IPS-20b (cell line): ENCODE measurements around the gene BRK1.
"Not testable (repeated sequence)": the region's sequence is repeated elsewhere in the genome, so short reads cannot be mapped to it uniquely, and the experiment has no call there.

Source experiments
- H3K27ac ChIP-seq: one replicate; pipeline ENCODE4 v1.5.1; 2013; ENCODE audit warnings: low read length
- H3K27me3 ChIP-seq: 2 replicates; pipeline ENCODE4 v1.6.1; 2013; ENCODE audit warnings: mild to moderate bottlenecking, low read length, inconsistent platforms; ENCODE audit not compliant: insufficient read depth
- H3K36me3 ChIP-seq: 2 replicates; pipeline ENCODE4 v1.6.1; 2013; ENCODE audit warnings: low read depth, mild to moderate bottlenecking, inconsistent platforms, low read length, moderate library complexity; ENCODE audit not compliant: insufficient read depth
- H3K4me1 ChIP-seq: 2 replicates; pipeline ENCODE4 v1.6.1; 2013; ENCODE audit warnings: mild to moderate bottlenecking, control low read depth, inconsistent platforms, low read length, moderate library complexity; ENCODE audit not compliant: insufficient read depth
- H3K4me3 ChIP-seq: 2 replicates; pipeline ENCODE4 v1.5.1; 2013; ENCODE audit warnings: mild to moderate bottlenecking, low read length, inconsistent platforms
- H3K9ac ChIP-seq: 2 replicates; pipeline ENCODE4 v1.6.1; 2013; ENCODE audit warnings: low read depth, mild to moderate bottlenecking, inconsistent platforms, low read length, moderate library complexity
- H3K9me3 ChIP-seq: 2 replicates; pipeline ENCODE4 v1.6.1; 2013; ENCODE audit warnings: mild to moderate bottlenecking, low read depth, low read length, inconsistent platforms; ENCODE audit not compliant: insufficient read depth

BRK1 gene

DNA sequence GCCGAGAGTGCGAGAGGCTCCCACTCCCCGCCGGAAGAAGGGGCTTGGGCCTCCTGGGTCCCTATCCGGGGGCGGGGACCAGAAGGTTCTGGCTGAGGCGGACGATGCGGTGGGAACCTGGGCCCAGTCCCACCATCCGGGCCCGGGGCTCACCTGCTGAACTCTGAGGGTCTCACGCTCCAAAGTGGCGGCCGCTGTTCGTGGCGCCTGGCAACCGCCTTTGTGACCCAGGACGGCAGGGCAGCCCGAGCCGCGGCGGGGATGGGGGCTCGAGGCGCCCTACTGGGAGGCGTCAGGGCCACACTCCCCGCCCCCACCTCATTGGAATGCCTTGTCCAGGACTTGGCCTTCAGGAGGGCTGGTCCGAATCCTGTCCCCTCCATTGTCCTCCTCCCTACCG is 7.4 kb upstream of the BRK1 start, which contains the start of gene FANCD2OS:
TSS of gene FANCD2OS (minus strand) at position 165 of the 400 bp plus-strand sequence. CDS start 3,481 bp downstream, outside the sequence.
- H3K27ac ChIP-seq = no peak within 1 kb of the TSS
- no peak within 1 kb of the TSS for H3K9ac ChIP-seq
- no peak within 1 kb of the TSS for H3K4me3 ChIP-seq
- H3K27me3 ChIP-seq = no peaks in the 10 kb centered on the region
- no peaks in the 10 kb centered on the region for H3K36me3 ChIP-seq
- H3K4me1 ChIP-seq = no peaks in the 10 kb centered on the region
- H3K9me3 ChIP-seq = no peaks in the 10 kb centered on the region

- Histone ChIP-seq H3K36me3 (peaks cover 14% of the 10 kb centered on the region; the same call in 1 of the 2 replicates), H3K9ac (peak overlapping the region; percentile 94), H3K27ac (no peak overlapping the region), H3K4me1 (peaks cover 5% of the 10 kb centered on the region; the same call in 1 of the 2 replicates), H3K27me3 (no peaks in the 10 kb centered on the region), H3K9me3 (no peaks in the 10 kb centered on the region), H3K4me3 (peak overlapping the region; percentile 100)
Measured at GRCh38 chr3:10116138-10116460, 624 bp downstream of the BRK1 start.

- no peaks in the 10 kb centered on the region for H3K9me3 ChIP-seq
- H3K9ac ChIP-seq = peak overlapping the region; percentile 94; the same call in 1 of the 2 replicates
- H3K27ac ChIP-seq = no peak overlapping the region
- H3K4me1 ChIP-seq = peaks cover 5% of the 10 kb centered on the region; the same call in 1 of the 2 replicates
- peaks cover 18% of the 10 kb centered on the region; the same call in 1 of the 2 replicates for H3K36me3 ChIP-seq
- H3K27me3 ChIP-seq = no peaks in the 10 kb centered on the region
- peak overlapping the region; percentile 100; the same call in 1 of the 2 replicates for H3K4me3 ChIP-seq
Measured at GRCh38 chr3:10116928-10117327, 1.5 kb downstream of the BRK1 start.

DNA sequence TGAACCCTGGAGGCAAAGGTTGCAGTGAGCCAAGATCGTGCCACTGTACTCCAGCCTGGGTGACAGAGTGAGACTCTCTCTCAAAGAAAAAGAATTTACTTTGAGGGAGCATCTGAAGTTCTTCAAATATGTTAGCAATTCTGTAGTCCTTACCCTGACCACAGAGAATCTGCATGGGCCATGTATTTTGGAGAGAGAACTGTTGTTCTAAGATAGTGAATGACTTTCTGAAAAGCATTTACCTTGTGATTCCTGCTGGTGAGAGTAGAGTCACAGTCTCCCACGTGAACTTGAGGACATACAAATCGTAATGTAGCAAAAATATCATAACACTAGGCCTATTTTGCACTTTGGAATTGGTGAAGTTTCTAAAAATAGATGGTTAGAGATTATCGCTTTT is 3.9 kb downstream of the BRK1 start:
- Histone ChIP-seq H3K36me3 (peaks cover 18% of the 10 kb centered on the region; the same call in 1 of the 2 replicates), H3K9me3 (no peaks in the 10 kb centered on the region), H3K4me1 (peaks cover 5% of the 10 kb centered on the region; the same call in 1 of the 2 replicates), H3K4me3 (no peak overlapping the region), H3K27me3 (no peaks in the 10 kb centered on the region), H3K9ac (no peak overlapping the region), H3K27ac (no peak overlapping the region)

DNA sequence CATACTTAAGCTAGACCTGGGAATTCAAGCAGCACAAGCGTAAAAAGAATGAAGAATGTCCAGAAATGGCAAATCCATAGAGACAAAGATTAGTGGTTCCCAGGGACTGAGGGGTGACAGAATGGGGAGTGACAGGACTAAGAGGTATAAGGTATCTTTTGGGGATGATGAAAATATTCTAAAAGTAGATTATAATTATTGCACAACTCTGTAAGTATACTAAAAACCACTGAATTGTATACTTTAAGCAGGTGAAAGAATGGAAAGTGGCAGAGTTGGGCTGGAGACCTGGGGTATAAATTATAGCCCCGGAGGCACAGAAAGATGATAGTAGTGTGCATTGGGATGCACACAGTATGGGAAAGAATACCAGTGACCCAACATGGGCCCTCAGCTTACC is 5.6 kb downstream of the BRK1 start:
- no peak overlapping the region for H3K9ac ChIP-seq
- peaks cover 33% of the 10 kb centered on the region for H3K36me3 ChIP-seq
- peaks cover 5% of the 10 kb centered on the region; the same call in 1 of the 2 replicates for H3K4me1 ChIP-seq
- H3K4me3 ChIP-seq = no peak overlapping the region
- no peaks in the 10 kb centered on the region for H3K27me3 ChIP-seq
- no peak overlapping the region for H3K27ac ChIP-seq
- no peaks in the 10 kb centered on the region for H3K9me3 ChIP-seq

DNA sequence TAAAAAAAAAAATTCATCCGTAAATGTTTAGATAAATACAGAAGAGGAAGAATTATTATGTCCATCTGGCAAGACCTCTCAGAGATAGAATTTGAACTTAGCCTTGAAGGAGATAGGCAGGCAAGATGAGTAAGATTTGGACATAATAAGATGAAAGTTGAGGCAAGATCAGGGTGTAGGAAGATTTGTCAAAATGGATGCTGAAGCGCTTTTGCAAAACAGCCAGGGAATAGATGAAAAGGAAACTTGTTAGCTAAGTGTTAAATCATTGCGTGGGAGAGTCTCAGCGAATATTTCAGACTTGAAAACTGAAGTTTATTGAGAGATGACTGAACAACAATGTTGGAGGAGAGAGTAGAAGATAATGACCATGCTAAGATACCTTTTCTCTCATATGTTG is 7.2 kb downstream of the BRK1 start:
- H3K9me3 ChIP-seq = no peaks in the 10 kb centered on the region
- no peaks in the 10 kb centered on the region for H3K27me3 ChIP-seq
- no peaks in the 10 kb centered on the region for H3K4me1 ChIP-seq
- H3K9ac ChIP-seq = no peak overlapping the region
- H3K27ac ChIP-seq = no peak overlapping the region
- H3K4me3 ChIP-seq = no peak overlapping the region
- peaks cover 47% of the 10 kb centered on the region for H3K36me3 ChIP-seq

- H3K27ac ChIP-seq, H3K9ac ChIP-seq, H3K27me3 ChIP-seq: not testable (repeated sequence)
Measured at GRCh38 chr3:10135872-10136271, 20.4 kb downstream of the BRK1 start.

DNA sequence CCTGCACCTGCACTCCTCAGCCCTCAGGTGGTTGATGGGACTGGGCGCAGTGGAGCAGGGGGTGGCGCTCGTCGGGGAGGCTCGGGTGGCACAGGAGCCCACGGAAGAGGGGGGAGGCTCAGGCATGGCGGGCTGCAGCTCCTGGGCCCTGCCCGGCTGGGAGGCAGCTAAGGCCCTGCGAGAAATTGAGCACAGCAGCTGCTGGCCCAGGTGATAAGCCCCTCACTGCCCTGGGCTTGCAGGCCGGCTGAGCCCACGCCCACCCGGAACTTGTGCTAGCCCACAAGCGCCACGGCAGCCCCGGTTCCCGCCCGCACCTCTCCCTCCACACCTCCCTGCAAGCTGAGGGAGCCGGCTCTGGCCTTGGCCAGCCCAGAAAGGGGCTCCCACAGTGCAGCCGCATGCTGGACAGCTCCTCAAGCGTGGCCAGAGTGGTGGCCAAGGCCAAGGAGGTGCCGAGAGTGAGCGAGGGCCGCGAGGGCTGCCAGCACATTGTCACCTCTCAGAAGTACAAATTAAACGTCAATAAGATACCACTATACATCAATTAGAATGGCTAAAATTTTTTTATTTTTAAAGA is 21.0 kb downstream of the BRK1 start:
- H3K9me3 ChIP-seq = no peaks in the 10 kb centered on the region
- H3K36me3 ChIP-seq = no peaks in the 10 kb centered on the region
- no peaks in the 10 kb centered on the region for H3K4me1 ChIP-seq
- H3K27me3 ChIP-seq = no peaks in the 10 kb centered on the region
- no peak overlapping the region for H3K4me3 ChIP-seq
- H3K9ac ChIP-seq = no peak overlapping the region
- no peak overlapping the region for H3K27ac ChIP-seq

More at GRCh38 chr3:10135872-10136271, 20.4 kb downstream of the BRK1 start:
- H3K4me1 ChIP-seq, H3K4me3 ChIP-seq, H3K36me3 ChIP-seq, H3K9me3 ChIP-seq: not testable (repeated sequence)

- H3K4me3 ChIP-seq = no peak overlapping the region
Measured at GRCh38 chr3:10137178-10137577, 21.7 kb downstream of the BRK1 start.

DNA sequence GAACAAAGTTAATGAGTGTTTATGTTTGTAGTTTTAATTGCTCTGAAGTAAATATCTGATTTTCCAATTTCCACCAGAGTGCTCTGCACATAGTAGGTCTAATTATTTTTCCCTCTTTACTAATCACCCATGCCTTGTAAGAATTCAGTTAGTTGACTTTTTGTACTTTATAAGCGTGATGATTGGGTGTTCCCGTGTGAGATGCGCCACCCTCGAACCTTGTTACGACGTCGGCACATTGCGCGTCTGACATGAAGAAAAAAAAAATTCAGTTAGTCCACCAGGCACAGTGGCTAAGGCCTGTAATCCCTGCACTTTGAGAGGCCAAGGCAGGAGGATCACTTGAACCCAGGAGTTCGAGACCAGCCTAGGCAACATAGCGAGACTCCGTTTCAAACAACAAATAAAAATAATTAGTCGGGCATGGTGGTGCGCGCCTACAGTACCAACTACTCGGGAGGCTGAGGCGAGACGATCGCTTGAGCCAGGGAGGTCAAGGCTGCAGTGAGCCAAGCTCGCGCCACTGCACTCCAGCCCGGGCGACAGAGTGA is 25.6 kb downstream of the BRK1 start:
- Histone ChIP-seq H3K27me3 (no peaks in the 10 kb centered on the region), H3K27ac (no peak overlapping the region), H3K9ac (no peak overlapping the region; the same call in 1 of the 2 replicates), H3K9me3 (no peaks in the 10 kb centered on the region), H3K36me3 (no peaks in the 10 kb centered on the region), H3K4me3 (peak overlapping the region; percentile 84; the same call in 1 of the 2 replicates), H3K4me1 (no peaks in the 10 kb centered on the region; the same call in 1 of the 2 replicates)

More at GRCh38 chr3:10137178-10137577, 21.7 kb downstream of the BRK1 start:
- Histone ChIP-seq H3K9ac (no peak overlapping the region), H3K4me1 (no peaks in the 10 kb centered on the region), H3K27ac (no peak overlapping the region), H3K27me3 (no peaks in the 10 kb centered on the region), H3K9me3 (no peaks in the 10 kb centered on the region), H3K36me3 (no peaks in the 10 kb centered on the region)

- H3K27ac ChIP-seq = no peak overlapping the region
- no peaks in the 10 kb centered on the region for H3K27me3 ChIP-seq
- peak overlapping the region; percentile 84 for H3K4me3 ChIP-seq
- no peak overlapping the region; the same call in 1 of the 2 replicates for H3K9ac ChIP-seq
- no peaks in the 10 kb centered on the region for H3K9me3 ChIP-seq
- H3K36me3 ChIP-seq = peaks cover 13% of the 10 kb centered on the region
- H3K4me1 ChIP-seq = no peaks in the 10 kb centered on the region; the same call in 1 of the 2 replicates
Measured at GRCh38 chr3:10142707-10143560, 27.5 kb downstream of the BRK1 start.
